HuH-7.5 (cell line): ENCODE data around the gene MS4A4E.
A peak's percentile ranks its signal among the peaks of the same experiment; 100 is the strongest.
"Not testable (repeated sequence)": the region's sequence is repeated elsewhere in the genome, so short reads cannot be mapped to it uniquely, and the experiment has no call there.

Experiments used
- DNase-seq: peaks from one replicate; pipeline ENCODE4 v3.0.0; 2011; ENCODE audit warnings: low spot score

Gene MS4A4E

GRCh38 chr11:60221181-60221580 lies 21.8 kb downstream of the MS4A4E start:
- DNase-seq, result no peak

- no peak for DNase-seq
Measured at GRCh38 chr11:60214386-60214785, 28.6 kb downstream of the MS4A4E start.

- DNase-seq, result no peak
Measured at GRCh38 chr11:60211206-60211605, 31.7 kb downstream of the MS4A4E start.

- no peak for DNase-seq
Measured at GRCh38 chr11:60209977-60210376, 33.0 kb downstream of the MS4A4E start.

GRCh38 chr11:60208951-60209350 lies 34.0 kb downstream of the MS4A4E start:
- DNase-seq, result no peak

GRCh38 chr11:60208146-60208895 lies 34.6 kb downstream of the MS4A4E start:
- no peak for DNase-seq

- DNase-seq, result no peak
Measured at GRCh38 chr11:60206616-60207015, 36.3 kb downstream of the MS4A4E start.

GRCh38 chr11:60204922-60205321 lies 38.0 kb downstream of the MS4A4E start:
- DNase-seq, result no peak

- not testable (repeated sequence) for DNase-seq
Measured at GRCh38 chr11:60201334-60201733, 41.6 kb downstream of the MS4A4E start.

- no peak for DNase-seq
Measured at GRCh38 chr11:60197442-60197841, 45.5 kb downstream of the MS4A4E start.

- no peak for DNase-seq
Measured at GRCh38 chr11:60195923-60196368, 47.0 kb downstream of the MS4A4E start.

GRCh38 chr11:60194511-60194910 lies 48.4 kb downstream of the MS4A4E start:
- DNase-seq, result no peak

- peak; percentile 43 for DNase-seq
Measured at GRCh38 chr11:60193687-60194433, 49.1 kb downstream of the MS4A4E start.

- not testable (repeated sequence) for DNase-seq
Measured at GRCh38 chr11:60192564-60192963, 50.4 kb downstream of the MS4A4E start.

GRCh38 chr11:60188481-60188880 lies 54.5 kb downstream of the MS4A4E start:
- DNase-seq, result not testable (repeated sequence)

- DNase-seq, result not testable (repeated sequence)
Measured at GRCh38 chr11:60186128-60186527, 56.8 kb downstream of the MS4A4E start.

- not testable (repeated sequence) for DNase-seq
Measured at GRCh38 chr11:60185512-60185827, 57.5 kb downstream of the MS4A4E start.

GRCh38 chr11:60184824-60185511 lies 58.0 kb downstream of the MS4A4E start:
- DNase-seq, result no peak

GRCh38 chr11:60183591-60184205 lies 59.2 kb downstream of the MS4A4E start:
- no peak for DNase-seq

- no peak for DNase-seq
Measured at GRCh38 chr11:60182541-60183330, 60.2 kb downstream of the MS4A4E start, which contains the start of gene MS4A6A. TSS of gene MS4A6A (minus strand) at chr11:60183083. CDS start at chr11:60181727, 1,356 bp downstream.

- DNase-seq, result no peak
Measured at GRCh38 chr11:60175860-60176275, 67.1 kb downstream of the MS4A4E start.
